Measurements from ENCODE around the gene KAT6B. TPM values are rescaled to one million over a fixed set of nuclear protein-coding genes. Genes with fewer than 3 reads are reported as not detected.

The KAT6B gene
- total RNA-seq, 4 donors from 2014 or later: 34.2 to 84.2 (median 47.3) TPM

- Histone ChIP-seq H3K4me1 (no peaks in the 10 kb centered on the region), H3K27ac (no peak overlapping the region), H3K4me3 (no peak overlapping the region), H3K36me3 (no peaks in the 10 kb centered on the region), H3K9me3 (no peaks in the 10 kb centered on the region), H3K27me3 (no peaks in the 10 kb centered on the region)
- WGBS: 100% methylated on average over 1 of the region's 1 CpG
- TF ChIP-seq CTCF (IDR thresholded peaks at IDR 0.05): no peak
- no peak for TF ChIP-seq POLR2A (IDR thresholded peaks at IDR 0.05)
- no peak for TF ChIP-seq POLR2AphosphoS5 (IDR thresholded peaks at IDR 0.05)
- no peak for TF ChIP-seq EP300 (IDR thresholded peaks at IDR 0.05)
- no peak for DNase-seq (ENCODE audit: low spot score in 2 of 2)
Observed at GRCh38 chr10:75042292-75042974, 216.0 kb downstream of the KAT6B start.

GRCh38 chr10:75043256-75044131, 217.1 kb downstream of the KAT6B start:
- no peak overlapping the region for H3K4me3 ChIP-seq

GRCh38 chr10:75048669-75049098, 222.3 kb downstream of the KAT6B start:
- no peak overlapping the region for H3K4me3 ChIP-seq
- no peak overlapping the region for H3K27ac ChIP-seq
- H3K36me3 ChIP-seq: no peaks in the 10 kb centered on the region
- no peaks in the 10 kb centered on the region for H3K9me3 ChIP-seq
- peaks cover 11% of the 10 kb centered on the region for H3K4me1 ChIP-seq
- no peak for TF ChIP-seq POLR2AphosphoS5 (IDR thresholded peaks at IDR 0.05)
- TF ChIP-seq EP300 (IDR thresholded peaks at IDR 0.05): no peak
- no peak for TF ChIP-seq CTCF (IDR thresholded peaks at IDR 0.05)
- no peak for TF ChIP-seq POLR2A (IDR thresholded peaks at IDR 0.05)
- no peak for DNase-seq (ENCODE audit: low spot score in 2 of 2)
- no peaks in the 10 kb centered on the region for H3K27me3 ChIP-seq
- WGBS: 82% methylated on average over 9 of the region's 9 CpGs

More at GRCh38 chr10:75043256-75044131, 217.1 kb downstream of the KAT6B start:
- no peak for DNase-seq (ENCODE audit: low spot score in 2 of 2)
- 45% methylated on average over 44 of the region's 68 CpGs for WGBS
- H3K36me3 ChIP-seq: no peaks in the 10 kb centered on the region
- no peak overlapping the region for H3K27ac ChIP-seq
- H3K4me1 ChIP-seq: no peaks in the 10 kb centered on the region
- TF ChIP-seq CTCF (IDR thresholded peaks at IDR 0.05) (no peak), POLR2A (IDR thresholded peaks at IDR 0.05) (no peak), POLR2AphosphoS5 (IDR thresholded peaks at IDR 0.05) (no peak), EP300 (IDR thresholded peaks at IDR 0.05) (no peak)
- H3K9me3 ChIP-seq: no peaks in the 10 kb centered on the region
- no peaks in the 10 kb centered on the region for H3K27me3 ChIP-seq

- Histone ChIP-seq H3K27ac (no peak overlapping the region), H3K36me3 (no peaks in the 10 kb centered on the region), H3K4me3 (no peak overlapping the region), H3K9me3 (no peaks in the 10 kb centered on the region), H3K27me3 (no peaks in the 10 kb centered on the region), H3K4me1 (peaks cover 11% of the 10 kb centered on the region)
- TF ChIP-seq EP300 (IDR thresholded peaks at IDR 0.05) (no peak), POLR2AphosphoS5 (IDR thresholded peaks at IDR 0.05) (no peak), CTCF (IDR thresholded peaks at IDR 0.05) (no peak), POLR2A (IDR thresholded peaks at IDR 0.05) (no peak)
- WGBS: 63% methylated on average over 19 of the region's 19 CpGs
- no peak for DNase-seq (ENCODE audit: low spot score in 2 of 2)
Observed at GRCh38 chr10:75049316-75050148, 223.1 kb downstream of the KAT6B start.
